Psoas muscle (tissue), 8 donors: ENCODE data around the gene UBE2H. TPM values are rescaled to one million over a fixed set of nuclear protein-coding genes. Genes with fewer than 3 reads are reported as not detected.
"Not testable (repeated sequence)": the region's sequence is repeated elsewhere in the genome, so short reads cannot be mapped to it uniquely, and the experiment has no call there.

Source experiments
- ATAC-seq, 4 donors: fragments of 200-7000 bp; cut with Tn5 transposase; one replicate each; pipeline ENCODE4 v1.9.1; 2020; ENCODE audit warnings: moderate library complexity in 3 of 4, mild to moderate bottlenecking in 2 of 4
- DNase-seq, 2 donors: peaks; one replicate each; pipeline ENCODE4 v3.0.0-alpha.2; 2020
- H3K27ac ChIP-seq: fragments of 200-600 bp; one replicate; pipeline ENCODE4 v1.8.0; 2022
- H3K27me3 ChIP-seq, 3 donors: fragments of 200-600 bp in 1 of 3; one replicate each; pipeline versions ENCODE4 v1.6.1 to v1.8.0; 2013 to 2022; ENCODE audit warnings: low read length in 2 of 3, mild to moderate bottlenecking in 2 of 3, moderate library complexity in 1 of 3; ENCODE audit not compliant: insufficient read depth in 3 of 3
- H3K36me3 ChIP-seq, 2 donors: fragments of 200-600 bp in 1 of 2; one replicate each; pipeline versions ENCODE4 v1.6.1 to v1.8.0; 2013 to 2022; ENCODE audit warnings: low read depth in 1 of 2, mild to moderate bottlenecking in 1 of 2, moderate library complexity in 1 of 2; ENCODE audit not compliant: insufficient read depth in 1 of 2
- H3K4me1 ChIP-seq: fragments of 200-600 bp; one replicate; pipeline ENCODE4 v1.8.0; 2022
- H3K4me3 ChIP-seq: fragments of 200-600 bp; one replicate; pipeline ENCODE4 v1.8.0; 2022; ENCODE audit warnings: mild to moderate bottlenecking
- H3K9me3 ChIP-seq: fragments of 200-600 bp; one replicate; pipeline ENCODE4 v1.8.0; 2022
- CTCF ChIP-seq: fragments of 200-600 bp; IDR thresholded peaks from one replicate; pipeline ENCODE4 v1.8.0; 2022; ENCODE audit warnings: antibody characterized with exemption
- WGBS, 3 donors: extraction: QIAGEN DNeasy Blood & Tissue Kit; methylation state at CpG; one replicate each; pipeline versions ENCODE4 v1.1.6 to v1.1.7; 2013; 5-methylcytosine and 5-hydroxymethylcytosine counted together
- intact Hi-C, 2 donors: fragments of 100-400 bp; cut with DNase I; formaldehyde crosslinking; loops; one replicate each; pipeline versions ENCODE4 v1.11.0 to v1.14.2; 2022
- polyA plus RNA-seq, 3 donors: library from polyadenylated mRNA; stranded (reverse); fragments of 200-250 nt; gene quantifications; one replicate each; pipeline ENCODE4 v1.2.3, GENCODE V29; 2013
- total RNA-seq, 4 donors: library from RNA; stranded (reverse); fragmentation: NEBNext Ultra II Directional in 2 of 4; extraction: Animal tissue kit (Norgen Biotek cat#: 25700) in 2 of 4; gene quantifications; one replicate each; pipeline versions ENCODE4 v1.2.1 to v1.2.4, GENCODE V29; 2021 to 2023
- donor health status: healthy with polysubstance abuse.
- donor health status: DM: no; HTN: no; CAD: no; lungs with moderate emphysema.
- donor health status: Bipolar disorder and iron deficiency.
- donor health status: healthy.
- donor health status: DM: yes; HTN: yes; CAD: no.
- donor health status: DM: no; HTN: no; CAD: no.
- donor health status: DM: no; HTN: no; CAD: no.
- donor health status: DM: yes; HTN: yes; CAD: no.

The UBE2H gene
- total and polyA plus RNA-seq, 7 donors, result 17.3 to 115 (median 77.3) TPM

GRCh38 chr7:129825209-129825970, 127.4 kb downstream of the UBE2H start:
- 0 to 1% (median 1%) methylated on average over 26 to 52 of the region's 52 CpGs for WGBS, 3 donors

DNA sequence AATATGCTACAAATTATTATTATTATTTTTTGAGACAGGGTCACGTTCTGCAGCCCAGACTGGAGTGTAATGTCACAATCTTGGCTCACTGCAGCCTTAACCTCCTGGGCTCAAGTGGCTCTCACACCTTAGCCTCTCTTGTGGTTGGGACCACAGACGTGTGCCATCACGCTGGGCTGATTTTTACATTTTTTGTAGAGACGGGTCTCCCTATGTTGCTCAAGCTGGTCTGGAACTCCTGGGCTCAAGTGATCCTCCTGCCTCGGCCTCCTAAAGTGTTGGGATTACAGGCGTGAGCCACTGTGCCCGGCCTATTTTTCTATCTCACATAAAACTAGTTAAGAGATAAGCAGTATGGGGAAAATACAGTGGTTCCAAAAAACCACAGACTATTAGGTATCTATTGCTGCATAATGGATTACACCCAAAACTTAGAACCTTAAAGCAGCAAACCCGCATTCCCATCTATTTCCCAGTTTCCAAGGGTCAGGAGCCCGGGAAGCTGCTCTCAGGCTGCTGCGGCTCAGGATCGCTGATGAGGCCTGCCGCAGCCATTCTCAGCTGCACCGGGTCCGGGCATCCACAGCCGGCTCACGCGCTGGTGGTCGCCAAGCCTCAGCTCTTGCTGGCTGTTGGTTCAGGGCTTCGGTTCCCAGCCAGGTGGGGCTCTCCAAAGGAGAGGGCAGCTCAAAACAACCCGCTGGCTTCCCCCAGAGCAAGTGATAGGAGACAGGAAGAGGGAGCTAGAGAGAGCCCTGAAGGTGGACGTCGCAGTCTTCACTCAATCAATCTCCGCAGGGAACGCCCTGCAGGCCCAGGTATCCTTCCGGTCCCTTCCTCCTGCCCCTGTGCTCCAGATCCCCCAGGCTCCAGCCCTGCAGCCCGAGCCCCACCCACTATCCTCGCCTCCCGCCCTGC, 128.2 kb downstream of the UBE2H start:
- peak overlapping the region; percentile 73 for H3K4me3 ChIP-seq
- H3K4me1 ChIP-seq, result peaks cover 7% of the 10 kb centered on the region
- DNase-seq (no peak), ATAC-seq (peak; percentile 11 to 36 (median 18))
- H3K27me3 ChIP-seq, result no peaks in the 10 kb centered on the region
- WGBS, 3 donors, result 38 to 47% (median 41%) methylated on average over 27 to 28 of the region's 28 CpGs
- no peak overlapping the region for H3K27ac ChIP-seq
- H3K9me3 ChIP-seq, result no peaks in the 10 kb centered on the region
- no peak for TF ChIP-seq CTCF
- H3K36me3 ChIP-seq, result no peaks in the 10 kb centered on the region
- intact Hi-C loops, result loop anchor here (1.0 to 10.0 kb wide), 8 partner anchors 82 to 480 kb away; partner anchors contain the start of genes NRF1 (in 1 of the 2) and UBE2H (in 1 of the 2)

More at GRCh38 chr7:129825209-129825970, 127.4 kb downstream of the UBE2H start:
- Histone ChIP-seq H3K4me3 (peak overlapping the region; percentile 73), H3K9me3 (no peaks in the 10 kb centered on the region), H3K36me3 (no peaks in the 10 kb centered on the region), H3K27ac (peak overlapping the region; percentile 76), H3K27me3 (no peaks in the 10 kb centered on the region), H3K4me1 (peaks cover 14% of the 10 kb centered on the region)
- ATAC-seq (peak; percentile 80 to 87 (median 84)), DNase-seq (peak; percentile 88 to 94)
- intact Hi-C loops, result loop anchor here (1.0 to 10.0 kb wide), 8 partner anchors 83 to 481 kb away; partner anchors contain the start of genes NRF1 (in 1 of the 2) and UBE2H (in 1 of the 2)
- peak; percentile 99 for TF ChIP-seq CTCF

DNA sequence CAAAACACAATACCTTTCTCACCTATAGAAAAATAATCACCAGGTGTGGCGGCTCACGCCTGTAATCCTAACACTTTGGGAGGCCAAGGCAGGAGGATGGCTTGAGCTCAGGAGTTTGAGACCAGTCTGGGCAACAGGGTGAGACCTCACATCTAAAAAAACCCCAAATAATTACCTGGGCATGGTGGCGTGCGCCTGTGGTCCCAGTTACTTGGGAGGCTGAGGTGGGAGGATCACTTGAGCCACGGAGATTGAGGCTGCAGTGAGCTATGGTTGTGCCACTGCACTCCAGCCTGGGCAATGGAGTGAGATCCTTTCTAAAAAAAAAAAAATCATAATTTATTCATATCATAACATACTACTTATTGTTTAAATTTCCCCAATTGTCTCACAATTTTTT, 129.6 kb downstream of the UBE2H start:
- intact Hi-C loops, result loop anchor here (10.0 kb wide), 2 partner anchors 88 to 478 kb away; no protein-coding TSS in a partner anchor
- DNase-seq, result not testable (repeated sequence)
- 97 to 99% (median 99%) methylated on average over 5 of the region's 5 CpGs for WGBS, 3 donors

GRCh38 chr7:129821476-129821875, 131.3 kb downstream of the UBE2H start:
- no peaks in the 10 kb centered on the region for H3K36me3 ChIP-seq
- H3K9me3 ChIP-seq, result no peaks in the 10 kb centered on the region
- no peak overlapping the region for H3K27ac ChIP-seq
- no peaks in the 10 kb centered on the region for H3K27me3 ChIP-seq
- no peak overlapping the region for H3K4me3 ChIP-seq
- peaks cover 5% of the 10 kb centered on the region for H3K4me1 ChIP-seq
- WGBS, 3 donors, result 56 to 73% (median 61%) methylated on average over 2 of the region's 2 CpGs
- DNase-seq (no peak), ATAC-seq (no peak)
- intact Hi-C loops, result loop anchor here (10.0 kb wide), 2 partner anchors 87 to 477 kb away; no protein-coding TSS in a partner anchor
- no peak for TF ChIP-seq CTCF

More for the DNA sequence above, 129.6 kb downstream of the UBE2H start:
- not testable (repeated sequence) for H3K9me3 ChIP-seq, H3K27me3 ChIP-seq, H3K27ac ChIP-seq, H3K4me3 ChIP-seq, H3K36me3 ChIP-seq, H3K4me1 ChIP-seq, ATAC-seq
